ENCODE results near the gene OR2T1.
"Not testable (repeated sequence)": the region's sequence is repeated elsewhere in the genome, so short reads cannot be mapped to it uniquely, and the experiment has no call there.

- not testable (repeated sequence) for TF ChIP-seq CTCF (IDR thresholded peaks at IDR 0.05; ENCODE audit: control extremely low read depth in 1 of 3, insufficient read depth in 1 of 3, low read depth in 1 of 3, low read length in 3 of 3); ZNF274 (IDR thresholded peaks at IDR 0.05; ENCODE audit: borderline replicate concordance, extremely low read depth, low read length); POLR2A (IDR thresholded peaks at IDR 0.05; ENCODE audit: control extremely low read depth in 1 of 2, low read depth in 2 of 2, low read length in 2 of 2)
Observed at GRCh38 chr1:248450466-248451145, 47.8 kb downstream of the OR2T1 start.
